Stimulated activated CD4-positive, alpha-beta T cell treated with anti-CD3 and anti-CD28 coated beads, Interleukin-12 subunit alpha, Interleukin-12 subunit beta, amount 100 ng/mL, for 4 hours (primary cell): ENCODE results near the gene NDUFAF3.
A peak's percentile ranks its signal among the peaks of the same experiment; 100 is the strongest.
"Not testable (repeated sequence)": the region's sequence is repeated elsewhere in the genome, so short reads cannot be mapped to it uniquely, and the experiment has no call there.

ENCODE experiments used
- DNase-seq: peaks from one replicate; pipeline ENCODE4 v3.0.0-alpha.2; 2020

The NDUFAF3 gene

DNA sequence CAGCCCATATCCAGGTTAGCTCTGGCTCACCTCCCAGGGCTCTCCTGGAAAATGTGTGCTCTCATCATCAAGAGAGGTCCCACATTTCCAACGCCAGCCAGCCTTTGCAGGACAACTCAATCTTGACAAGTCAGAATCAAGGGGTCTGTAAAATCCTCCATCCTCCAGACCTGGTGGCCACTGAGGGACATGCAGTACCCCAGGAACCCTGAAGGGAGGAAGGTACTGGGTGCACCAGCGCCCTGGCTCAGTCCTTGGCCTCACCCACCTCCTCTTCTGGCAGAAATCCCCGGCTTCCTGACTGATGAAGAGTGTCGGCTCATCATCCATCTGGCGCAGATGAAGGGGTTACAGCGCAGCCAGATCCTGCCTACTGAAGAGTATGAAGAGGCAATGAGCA, 20.8 kb upstream of the NDUFAF3 start:
- no peak for DNase-seq

DNA sequence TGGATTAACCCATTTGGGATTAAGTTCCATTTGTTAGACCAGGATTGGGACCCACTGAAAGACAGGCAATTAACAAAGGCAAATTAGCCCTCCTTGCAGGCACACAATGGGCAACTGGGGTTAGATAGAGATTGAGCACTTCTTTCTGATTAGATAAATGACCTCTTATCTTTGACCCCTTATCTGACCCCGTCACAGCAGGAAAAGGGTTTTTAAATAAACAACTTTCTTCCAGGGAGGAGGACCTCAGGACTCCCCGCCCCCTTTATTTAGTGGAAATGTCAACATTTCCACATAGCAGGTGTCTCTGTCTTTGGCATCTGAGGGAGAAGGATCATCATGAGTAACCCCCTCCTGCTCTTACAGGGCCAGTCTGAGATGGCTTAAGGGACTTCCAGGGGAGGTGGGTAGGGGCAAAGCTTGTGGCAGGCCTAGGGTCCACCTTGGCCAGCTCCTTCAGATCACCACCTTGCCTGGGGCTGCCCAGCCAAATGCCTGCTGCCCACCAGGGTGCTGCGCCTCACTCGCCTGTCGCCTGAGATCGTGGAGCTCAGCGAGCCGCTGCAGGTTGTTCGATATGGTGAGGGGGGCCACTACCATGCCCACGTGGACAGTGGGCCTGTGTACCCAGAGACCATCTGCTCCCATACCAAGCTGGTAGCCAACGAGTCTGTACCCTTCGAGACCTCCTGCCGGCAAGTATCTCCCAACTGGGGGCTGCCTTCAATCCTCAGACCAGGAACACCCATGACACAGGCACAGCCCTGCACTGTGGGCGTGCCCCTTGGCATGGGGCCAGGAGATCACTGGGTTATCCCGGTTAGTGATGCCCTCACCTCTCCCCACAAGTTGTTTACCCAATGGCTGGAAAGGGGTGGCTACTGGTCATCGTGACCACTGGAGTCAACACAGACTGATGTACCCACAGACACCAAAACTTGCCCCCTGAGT, 17.3 kb upstream of the NDUFAF3 start:
- no peak for DNase-seq

DNA sequence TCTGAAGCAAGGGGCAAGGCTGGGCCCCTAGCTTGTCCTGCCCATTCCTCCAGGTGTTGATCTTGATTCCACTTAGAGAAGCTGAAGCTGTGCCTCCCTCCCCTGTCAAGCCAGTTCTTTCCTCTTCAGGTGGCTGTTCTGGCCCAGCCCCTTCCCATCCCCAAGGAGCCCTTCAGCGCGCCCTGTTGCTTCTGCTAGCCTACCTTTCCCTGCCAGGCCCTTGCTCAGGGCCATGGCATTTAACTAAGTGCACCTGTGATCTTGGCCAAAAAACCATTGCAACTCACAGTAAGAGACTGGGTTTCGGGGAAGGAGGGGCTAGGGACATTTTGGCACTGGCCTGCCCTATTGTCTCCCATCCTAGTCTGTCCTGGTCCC, 16.6 kb upstream of the NDUFAF3 start:
- no peak for DNase-seq

DNA sequence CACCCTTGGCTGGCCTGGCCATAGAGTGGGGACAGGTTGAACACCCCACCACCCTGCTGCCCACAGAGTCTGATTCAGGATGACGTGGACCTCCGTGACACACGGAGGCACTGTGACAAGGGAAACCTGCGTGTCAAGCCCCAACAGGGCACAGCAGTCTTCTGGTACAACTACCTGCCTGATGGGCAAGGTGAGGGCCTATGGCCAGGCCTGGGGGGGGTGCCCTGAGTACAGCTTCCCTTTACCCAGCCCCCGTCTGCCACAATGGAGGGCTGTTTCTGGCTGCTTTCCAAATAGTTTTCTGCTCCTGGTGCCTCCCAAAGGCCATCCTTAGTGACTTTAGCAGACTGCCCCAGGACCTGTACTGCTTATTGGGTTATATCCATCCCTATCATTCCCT, 15.9 kb upstream of the NDUFAF3 start:
- DNase-seq = no peak

GRCh38 chr3:49006408-49007067, 15.4 kb upstream of the NDUFAF3 start:
- DNase-seq = no peak

- DNase-seq = peak; percentile 96
Observed at GRCh38 chr3:49007068-49007770, 14.7 kb upstream of the NDUFAF3 start, which contains the start of gene WDR6. Gene WDR6, plus strand, starts transcription at chr3:49007391. Its CDS starts 41 bp downstream, at chr3:49007432.

DNA sequence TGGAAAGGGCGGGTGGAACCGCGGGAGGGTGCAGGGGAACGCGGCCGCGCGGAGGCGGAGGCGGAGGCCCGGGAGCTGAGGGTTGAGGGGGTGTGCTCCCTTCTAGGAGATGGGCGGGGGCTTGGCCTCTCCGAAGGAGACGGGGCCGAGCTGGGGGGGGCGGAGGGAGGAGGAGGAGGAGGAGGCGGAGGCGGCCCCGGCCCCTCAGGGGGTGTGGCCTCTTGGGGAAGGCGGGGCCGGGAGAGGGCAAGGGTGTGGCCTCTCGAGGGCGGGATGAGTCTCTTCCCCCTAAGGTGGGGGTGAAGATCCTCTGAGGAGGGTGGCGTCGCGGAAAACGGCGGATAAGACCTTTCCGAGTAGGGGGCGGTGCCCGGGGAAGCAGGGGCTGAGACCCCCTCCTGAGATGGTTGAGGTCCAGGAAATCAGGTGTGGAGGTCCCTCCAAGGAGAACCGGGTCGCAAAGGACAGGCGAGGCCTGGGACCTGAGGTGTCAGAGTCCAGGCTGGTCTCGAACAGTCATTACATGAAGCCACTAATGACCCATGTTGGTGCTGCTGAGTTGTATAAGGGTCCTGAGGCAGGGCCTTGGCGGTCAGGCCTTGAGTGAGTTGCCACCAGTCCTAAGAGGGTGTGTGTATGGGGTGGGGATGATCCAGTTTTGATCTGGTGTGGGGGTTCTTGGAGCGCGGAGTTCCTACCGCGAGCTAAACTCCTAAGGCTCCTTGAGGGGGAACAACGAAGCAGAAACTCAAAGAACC, 14.0 kb upstream of the NDUFAF3 start:
- peak; percentile 87 for DNase-seq

- DNase-seq = not testable (repeated sequence)
Observed at GRCh38 chr3:49008627-49009026, 13.3 kb upstream of the NDUFAF3 start.

DNA sequence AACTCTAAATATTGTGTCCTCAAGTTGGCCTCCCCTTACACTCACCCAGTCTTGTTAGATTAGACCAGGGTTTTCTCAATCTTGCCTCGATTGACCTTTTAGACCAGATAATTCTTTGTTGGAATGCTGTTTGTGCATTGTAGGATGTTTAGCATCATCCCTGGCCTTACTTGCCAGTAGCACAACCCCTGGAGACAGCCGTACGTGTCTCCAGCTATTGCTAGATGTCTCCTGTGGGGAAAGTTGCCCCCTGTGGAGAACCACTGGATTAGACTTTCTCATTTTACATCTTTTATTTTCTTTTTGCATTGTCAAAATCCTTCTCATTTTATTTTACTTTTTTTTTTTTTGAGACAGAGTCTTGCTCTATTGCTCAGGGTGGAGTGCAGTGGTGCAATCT, 12.5 kb upstream of the NDUFAF3 start:
- DNase-seq = no peak

DNA sequence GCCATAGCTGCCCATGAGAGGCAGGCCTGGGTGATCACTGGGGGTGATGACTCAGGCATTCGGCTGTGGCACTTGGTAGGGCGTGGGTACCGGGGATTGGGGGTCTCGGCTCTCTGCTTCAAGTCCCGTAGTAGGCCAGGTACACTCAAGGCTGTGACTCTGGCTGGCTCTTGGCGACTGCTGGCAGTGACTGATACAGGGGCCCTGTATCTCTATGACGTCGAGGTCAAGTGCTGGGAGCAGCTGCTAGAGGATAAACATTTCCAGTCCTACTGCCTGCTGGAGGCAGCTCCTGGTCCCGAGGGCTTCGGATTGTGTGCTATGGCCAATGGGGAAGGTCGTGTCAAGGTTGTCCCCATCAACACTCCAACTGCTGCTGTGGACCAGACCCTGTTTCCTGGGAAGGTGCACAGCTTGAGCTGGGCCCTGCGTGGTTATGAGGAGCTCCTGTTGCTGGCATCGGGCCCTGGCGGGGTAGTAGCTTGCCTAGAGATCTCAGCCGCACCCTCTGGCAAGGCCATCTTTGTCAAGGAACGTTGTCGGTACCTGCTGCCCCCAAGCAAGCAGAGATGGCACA, 9.4 kb upstream of the NDUFAF3 start:
- DNase-seq = no peak

- no peak for DNase-seq
Observed at GRCh38 chr3:49013113-49013737, 8.7 kb upstream of the NDUFAF3 start.

GRCh38 chr3:49013738-49014660, 7.9 kb upstream of the NDUFAF3 start:
- DNase-seq = peak; percentile 42

- no peak for DNase-seq
Observed at GRCh38 chr3:49015072-49015471, 6.8 kb upstream of the NDUFAF3 start.

DNA sequence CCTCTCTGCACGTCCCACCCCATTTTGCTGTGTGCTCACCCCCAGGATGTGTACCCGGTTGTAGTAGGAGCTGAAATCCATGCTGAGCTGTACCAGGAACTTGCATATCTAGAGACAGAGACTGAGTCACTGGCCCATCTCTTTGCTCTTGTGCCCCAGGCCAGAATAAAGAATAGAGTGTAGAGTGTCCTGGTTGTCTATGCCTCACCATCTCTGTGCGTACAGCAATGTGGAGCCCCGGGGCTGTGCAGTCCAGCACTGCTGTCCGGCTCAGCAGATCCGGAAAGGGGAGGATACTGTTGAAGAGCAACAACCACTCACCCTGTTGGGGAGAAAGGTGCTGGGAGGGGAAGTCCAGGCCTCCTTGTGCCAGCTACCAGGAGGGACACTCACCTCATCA, 6.2 kb upstream of the NDUFAF3 start:
- DNase-seq = no peak

- no peak for DNase-seq
Observed at GRCh38 chr3:49016414-49017228, 5.3 kb upstream of the NDUFAF3 start.

DNA sequence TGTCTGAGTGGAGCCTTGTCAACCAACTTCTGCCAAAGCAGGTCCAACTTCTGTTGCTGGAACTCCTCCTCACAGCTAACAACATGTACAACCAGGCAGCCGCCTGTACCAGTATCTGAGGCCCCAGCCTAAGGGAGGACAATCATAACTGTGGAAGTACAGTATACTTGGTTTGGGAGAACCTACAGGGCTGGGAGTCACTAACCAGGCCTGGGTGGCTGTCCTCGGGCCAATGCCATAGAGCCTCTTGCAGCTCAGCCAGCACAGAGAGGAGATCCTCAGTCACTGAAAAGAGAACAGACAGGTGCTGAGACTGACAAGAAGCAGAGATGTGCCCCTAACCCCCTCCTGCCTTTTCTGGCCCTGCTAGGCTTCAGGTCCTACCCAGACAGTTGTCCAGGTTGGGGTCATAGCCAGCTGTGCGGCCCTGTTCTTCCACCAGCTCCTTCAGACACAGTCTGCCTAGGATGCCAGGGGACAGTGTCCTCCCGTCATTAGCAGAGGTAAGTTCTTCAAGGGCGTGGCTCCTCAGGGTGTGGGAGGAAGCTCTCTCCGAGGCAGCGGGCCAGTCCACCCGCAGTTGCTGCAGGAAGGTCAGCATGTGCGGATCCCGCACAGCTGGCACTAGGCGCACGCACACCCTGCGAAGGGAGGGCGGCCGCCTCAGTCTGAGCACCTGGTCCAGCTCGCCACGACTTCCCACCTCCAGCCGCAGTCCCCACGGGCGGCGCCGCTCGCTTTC, 4.5 kb upstream of the NDUFAF3 start:
- no peak for DNase-seq

GRCh38 chr3:49017971-49018706, 3.8 kb upstream of the NDUFAF3 start, which contains the start of gene DALRD3:
Gene DALRD3, minus strand, starts transcription at chr3:49018580. Its CDS starts 16 bp downstream, at chr3:49018564.
- DNase-seq = peak; percentile 58

DNA sequence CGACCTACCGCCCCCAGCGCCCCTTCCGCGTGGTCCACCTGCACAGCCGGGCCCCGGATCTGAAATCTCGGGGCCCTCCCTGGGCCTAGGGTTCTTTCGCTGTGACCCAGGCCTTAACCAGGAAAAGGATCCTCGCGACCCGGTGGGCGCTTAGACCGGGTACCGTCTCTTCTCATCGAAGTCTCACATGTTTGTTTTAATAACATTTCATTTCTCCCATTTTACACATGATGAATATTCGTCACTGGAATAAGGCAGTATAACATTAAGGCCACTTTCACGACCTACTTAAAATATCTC, 3.3 kb upstream of the NDUFAF3 start:
- DNase-seq = no peak
